Measurements from ENCODE around the gene HACD2.

- TF ChIP-seq, protein P1, sequence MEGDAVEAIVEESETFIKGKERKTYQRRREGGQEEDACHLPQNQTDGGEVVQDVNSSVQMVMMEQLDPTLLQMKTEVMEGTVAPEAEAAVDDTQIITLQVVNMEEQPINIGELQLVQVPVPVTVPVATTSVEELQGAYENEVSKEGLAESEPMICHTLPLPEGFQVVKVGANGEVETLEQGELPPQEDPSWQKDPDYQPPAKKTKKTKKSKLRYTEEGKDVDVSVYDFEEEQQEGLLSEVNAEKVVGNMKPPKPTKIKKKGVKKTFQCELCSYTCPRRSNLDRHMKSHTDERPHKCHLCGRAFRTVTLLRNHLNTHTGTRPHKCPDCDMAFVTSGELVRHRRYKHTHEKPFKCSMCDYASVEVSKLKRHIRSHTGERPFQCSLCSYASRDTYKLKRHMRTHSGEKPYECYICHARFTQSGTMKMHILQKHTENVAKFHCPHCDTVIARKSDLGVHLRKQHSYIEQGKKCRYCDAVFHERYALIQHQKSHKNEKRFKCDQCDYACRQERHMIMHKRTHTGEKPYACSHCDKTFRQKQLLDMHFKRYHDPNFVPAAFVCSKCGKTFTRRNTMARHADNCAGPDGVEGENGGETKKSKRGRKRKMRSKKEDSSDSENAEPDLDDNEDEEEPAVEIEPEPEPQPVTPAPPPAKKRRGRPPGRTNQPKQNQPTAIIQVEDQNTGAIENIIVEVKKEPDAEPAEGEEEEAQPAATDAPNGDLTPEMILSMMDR (IDR thresholded peaks at IDR 0.05; ENCODE audit: low read length) = no peak
- no peak for TF ChIP-seq EZH2 (optimal IDR thresholded peaks at IDR 0.05; ENCODE audit: low read depth, low read length)
Measured at GRCh38 chr3:123571973-123572365, 12.9 kb downstream of the HACD2 start.
